Transverse colon (tissue), 3 donors: ENCODE data around the gene TPP2.

Experiments
- CTCF ChIP-seq, 5 experiments: fragments of 200-600 bp in 3 of 5; fragments of 450-650 bp in 2 of 5; sonication (generic) in 3 of 5; IDR thresholded peaks; 1 replicate in 2 of 5; 2 replicates in 3 of 5; pipeline ENCODE4 v1.5.1; 2016 to 2017; ENCODE audit warnings: antibody characterized with exemption in 5 of 5, inconsistent platforms in 3 of 5, mild to moderate bottlenecking in 2 of 5, moderate library complexity in 1 of 5
- EP300 ChIP-seq: sonication (generic); formaldehyde crosslinking; IDR thresholded peaks from one replicate; pipeline ENCODE4 v1.6.1; 2017; ENCODE audit warnings: antibody characterized with exemption, low read depth
- POLR2A ChIP-seq: fragments of 450-650 bp; IDR thresholded peaks from one replicate; pipeline ENCODE4 v1.6.1; 2016; ENCODE audit warnings: antibody characterized with exemption, mild to moderate bottlenecking, moderate library complexity

- TF ChIP-seq CTCF (IDR thresholded peaks at IDR 0.05) = no peak
- no peak for TF ChIP-seq POLR2A
- no peak for TF ChIP-seq EP300
Observed at GRCh38 chr13:102667023-102667422, 70.2 kb downstream of the TPP2 start.
